IMR-90 (cell line): ENCODE data around the gene LAMB1.

Experiments used
- CEBPB ChIP-seq: IDR thresholded peaks from 2 replicates; pipeline ENCODE4 v1.6.1; 2012; ENCODE audit warnings: low read depth, low read length, improper control_type of control experiment
- CHD1 ChIP-seq: IDR thresholded peaks from 2 replicates; pipeline ENCODE4 v1.6.1; 2012; ENCODE audit warnings: low read depth, low read length, improper control_type of control experiment
- ELK1 ChIP-seq: fragments of 150-350 bp; IDR thresholded peaks from 2 replicates; pipeline ENCODE4 v1.6.1; 2016; ENCODE audit warnings: low read depth, mild to moderate bottlenecking, low read length, moderate library complexity, borderline replicate concordance
- MAZ ChIP-seq: IDR thresholded peaks from 2 replicates; pipeline ENCODE4 v1.6.1; 2012; ENCODE audit warnings: low read depth, mild to moderate bottlenecking, low read length, improper control_type of control experiment, moderate library complexity, borderline replicate concordance
- POLR2A ChIP-seq: IDR thresholded peaks from 2 replicates; pipeline ENCODE4 v1.6.1; 2012; ENCODE audit warnings: mild to moderate bottlenecking, low read depth, low read length
- RAD21 ChIP-seq: IDR thresholded peaks from 2 replicates; pipeline ENCODE4 v1.6.1; 2012; ENCODE audit warnings: low read length, improper control_type of control experiment
- RCOR1 ChIP-seq: IDR thresholded peaks from 2 replicates; pipeline ENCODE4 v1.6.1; 2012; ENCODE audit warnings: mild to moderate bottlenecking, low read length, improper control_type of control experiment; ENCODE audit not compliant: insufficient replicate concordance
- RFX5 ChIP-seq: IDR thresholded peaks from 2 replicates; pipeline ENCODE4 v1.8.0; 2012; ENCODE audit warnings: low read depth, mild to moderate bottlenecking, low read length, moderate library complexity
- USF2 ChIP-seq: fragments of 150-350 bp; IDR thresholded peaks from 2 replicates; pipeline ENCODE4 v1.6.1; 2017; ENCODE audit warnings: mild to moderate bottlenecking, antibody characterized with exemption, low read length, low read depth
- TF ChIP-seq, protein P1 (sequence below): conservative IDR thresholded peaks from 2 replicates; pipeline ENCODE4 v1.5.1; 2012; ENCODE audit warnings: mild to moderate bottlenecking, low read depth, low read length, improper control_type of control experiment

DNA sequence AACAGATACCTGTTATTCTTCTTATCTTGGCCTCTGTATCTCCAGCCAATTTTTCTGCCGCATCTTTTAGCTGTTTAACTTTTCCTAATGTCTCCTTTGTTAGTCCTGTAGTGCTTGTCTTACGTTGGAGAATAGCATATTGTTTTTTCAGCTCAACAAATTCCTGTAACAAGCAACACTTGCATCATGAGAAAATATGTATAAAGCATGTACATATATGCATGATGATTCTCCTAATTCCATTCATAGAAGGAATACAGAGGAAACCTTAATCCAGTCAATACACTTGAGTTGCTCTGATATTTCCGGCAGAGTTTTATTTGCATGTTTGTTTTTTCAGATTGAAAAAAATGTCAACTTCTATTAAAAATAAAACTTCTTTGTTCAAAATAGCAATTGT lies 26.1 kb upstream of the LAMB1 start:
- TF ChIP-seq POLR2A, result no peak
- TF ChIP-seq RAD21, result no peak
- TF ChIP-seq, protein P1, sequence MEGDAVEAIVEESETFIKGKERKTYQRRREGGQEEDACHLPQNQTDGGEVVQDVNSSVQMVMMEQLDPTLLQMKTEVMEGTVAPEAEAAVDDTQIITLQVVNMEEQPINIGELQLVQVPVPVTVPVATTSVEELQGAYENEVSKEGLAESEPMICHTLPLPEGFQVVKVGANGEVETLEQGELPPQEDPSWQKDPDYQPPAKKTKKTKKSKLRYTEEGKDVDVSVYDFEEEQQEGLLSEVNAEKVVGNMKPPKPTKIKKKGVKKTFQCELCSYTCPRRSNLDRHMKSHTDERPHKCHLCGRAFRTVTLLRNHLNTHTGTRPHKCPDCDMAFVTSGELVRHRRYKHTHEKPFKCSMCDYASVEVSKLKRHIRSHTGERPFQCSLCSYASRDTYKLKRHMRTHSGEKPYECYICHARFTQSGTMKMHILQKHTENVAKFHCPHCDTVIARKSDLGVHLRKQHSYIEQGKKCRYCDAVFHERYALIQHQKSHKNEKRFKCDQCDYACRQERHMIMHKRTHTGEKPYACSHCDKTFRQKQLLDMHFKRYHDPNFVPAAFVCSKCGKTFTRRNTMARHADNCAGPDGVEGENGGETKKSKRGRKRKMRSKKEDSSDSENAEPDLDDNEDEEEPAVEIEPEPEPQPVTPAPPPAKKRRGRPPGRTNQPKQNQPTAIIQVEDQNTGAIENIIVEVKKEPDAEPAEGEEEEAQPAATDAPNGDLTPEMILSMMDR, result no peak
- no peak for TF ChIP-seq ELK1
- TF ChIP-seq MAZ, result no peak
- no peak for TF ChIP-seq RCOR1
- no peak for TF ChIP-seq RFX5
- TF ChIP-seq CEBPB, result no peak
- TF ChIP-seq CHD1, result no peak
- TF ChIP-seq USF2, result no peak
